Mucosa of descending colon (tissue), 3 donors: ENCODE results near the gene ATP2A3. TPM values are rescaled to one million over a fixed set of nuclear protein-coding genes. Genes with fewer than 3 reads are reported as not detected.

Experiments used
- ATAC-seq: fragments of 200-7000 bp; cut with Tn5 transposase; one replicate; pipeline ENCODE4 v1.9.1; 2020; ENCODE audit warnings: mild to moderate bottlenecking, moderate library complexity
- DNase-seq, 3 donors: peaks; one replicate each; pipeline ENCODE4 v3.0.0-alpha.2; 2020
- H3K36me3 ChIP-seq: fragments of 200-600 bp; one replicate; pipeline ENCODE4 v1.8.0; 2021; ENCODE audit warnings: low read depth, mild to moderate bottlenecking
- H3K4me1 ChIP-seq: fragments of 200-600 bp; one replicate; pipeline ENCODE4 v1.8.0; 2021; ENCODE audit warnings: low read depth, mild to moderate bottlenecking
- H3K4me3 ChIP-seq: fragments of 200-600 bp; one replicate; pipeline ENCODE4 v1.8.0; 2021; ENCODE audit warnings: mild to moderate bottlenecking
- H3K9me3 ChIP-seq: fragments of 200-600 bp; one replicate; pipeline ENCODE4 v1.8.0; 2021; ENCODE audit warnings: mild to moderate bottlenecking
- intact Hi-C, 2 donors: fragments of 100-400 bp; cut with DNase I in 1 of 2; cut with micrococcal nuclease in 1 of 2; formaldehyde crosslinking; loops; one replicate each; pipeline versions ENCODE4 v1.11.0 to v1.11.1; 2022; cut with DNase I, micrococcal nuclease
- total RNA-seq, 3 donors: library from RNA; stranded (reverse); fragmentation: NEBNext Ultra II Directional in 2 of 3; extraction: Animal tissue kit (Norgen Biotek cat#: 25700) in 2 of 3; gene quantifications; one replicate each; pipeline versions ENCODE4 v1.2.1 to v1.2.4, GENCODE V29; 2021 to 2023
- TF ChIP-seq, protein P1 (sequence below): fragments of 200-600 bp; IDR thresholded peaks from one replicate; pipeline ENCODE4 v1.8.0; 2022; ENCODE audit warnings: antibody characterized with exemption, mild to moderate bottlenecking
- donor health status: DM: no; HTN: no; CAD: no; lungs with moderate emphysema.
- donor health status: DM: no; HTN: no; CAD: no.
- donor health status: DM: no; HTN: yes; CAD: no.

Gene ATP2A3
- total RNA-seq, 3 donors from 2014 or later: 72.8 to 253 (median 247) TPM

DNA sequence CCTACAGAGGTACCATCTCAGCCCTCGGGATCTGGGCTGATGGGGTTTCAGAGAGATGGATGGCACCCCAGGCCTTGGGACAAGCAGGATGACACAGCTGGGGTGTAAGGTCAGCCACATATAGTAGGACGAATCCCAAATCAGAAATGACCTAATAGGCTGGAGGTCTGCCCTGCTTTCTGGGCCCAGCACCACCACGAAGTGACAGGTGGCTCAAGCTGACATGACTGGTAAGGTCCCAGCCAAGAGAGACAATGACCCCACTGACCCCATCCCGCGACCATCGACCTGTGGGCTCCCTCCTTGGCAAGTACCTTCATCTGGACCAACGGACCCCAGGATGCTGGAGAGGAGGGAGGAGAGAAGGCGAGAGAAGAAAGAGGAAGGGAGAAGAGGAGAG, 87.0 kb downstream of the ATP2A3 start:
- intact Hi-C loops: no loop called here
- H3K4me3 ChIP-seq: no peak overlapping the region
- no peaks in the 10 kb centered on the region for H3K9me3 ChIP-seq
- ATAC-seq (no peak), DNase-seq (no peak)
- no peaks in the 10 kb centered on the region for H3K36me3 ChIP-seq
- H3K4me1 ChIP-seq: peaks cover 3% of the 10 kb centered on the region
- TF ChIP-seq, protein P1, sequence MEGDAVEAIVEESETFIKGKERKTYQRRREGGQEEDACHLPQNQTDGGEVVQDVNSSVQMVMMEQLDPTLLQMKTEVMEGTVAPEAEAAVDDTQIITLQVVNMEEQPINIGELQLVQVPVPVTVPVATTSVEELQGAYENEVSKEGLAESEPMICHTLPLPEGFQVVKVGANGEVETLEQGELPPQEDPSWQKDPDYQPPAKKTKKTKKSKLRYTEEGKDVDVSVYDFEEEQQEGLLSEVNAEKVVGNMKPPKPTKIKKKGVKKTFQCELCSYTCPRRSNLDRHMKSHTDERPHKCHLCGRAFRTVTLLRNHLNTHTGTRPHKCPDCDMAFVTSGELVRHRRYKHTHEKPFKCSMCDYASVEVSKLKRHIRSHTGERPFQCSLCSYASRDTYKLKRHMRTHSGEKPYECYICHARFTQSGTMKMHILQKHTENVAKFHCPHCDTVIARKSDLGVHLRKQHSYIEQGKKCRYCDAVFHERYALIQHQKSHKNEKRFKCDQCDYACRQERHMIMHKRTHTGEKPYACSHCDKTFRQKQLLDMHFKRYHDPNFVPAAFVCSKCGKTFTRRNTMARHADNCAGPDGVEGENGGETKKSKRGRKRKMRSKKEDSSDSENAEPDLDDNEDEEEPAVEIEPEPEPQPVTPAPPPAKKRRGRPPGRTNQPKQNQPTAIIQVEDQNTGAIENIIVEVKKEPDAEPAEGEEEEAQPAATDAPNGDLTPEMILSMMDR: no peak

DNA sequence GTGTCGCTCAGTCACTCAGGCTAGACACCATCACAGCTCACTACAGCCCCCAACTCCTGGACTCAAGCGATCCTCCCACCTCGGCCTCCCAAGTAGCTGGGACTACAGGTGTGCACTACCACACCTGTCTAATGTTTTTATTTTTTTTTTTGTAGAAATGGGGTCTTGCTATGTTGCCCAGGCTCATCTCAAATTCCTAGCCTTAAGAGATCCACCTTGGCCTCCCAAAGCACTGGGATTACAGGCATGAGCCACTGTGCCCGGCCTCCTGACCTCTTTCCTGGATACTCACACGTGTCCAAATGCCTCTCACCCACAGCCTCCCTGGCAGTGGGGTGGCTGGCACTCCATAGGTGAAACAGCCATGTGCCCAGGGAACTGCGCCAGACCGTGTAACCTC, 88.9 kb downstream of the ATP2A3 start:
- TF ChIP-seq, protein P1: no peak
- Histone ChIP-seq H3K4me3 (no peak overlapping the region), H3K9me3 (no peaks in the 10 kb centered on the region), H3K4me1 (peaks cover 3% of the 10 kb centered on the region), H3K36me3 (no peaks in the 10 kb centered on the region)
- DNase-seq: no peak
- ATAC-seq: no peak
- intact Hi-C loops: no loop called here

Other genes with a start within 250 kb of the ATP2A3 start
- 1 to 10 TPM in 2 of 3 donors, under 1 TPM in 1; 0.70 to 3.6 (median 1.1) TPM for gene HASPIN, start 240.5 kb downstream of the ATP2A3 start, total RNA-seq
- 10 to 100 TPM; 17.2 to 24.1 (median 17.6) TPM for gene ITGAE, start 163.2 kb downstream of the ATP2A3 start, total RNA-seq
- 10 to 100 TPM; 39.4 to 50.5 (median 44.7) TPM for gene NCBP3, start 118.2 kb downstream of the ATP2A3 start, total RNA-seq
- 10 to 100 TPM in 1 of 3 donors, 1 to 10 TPM in 2; 4.8 to 11.6 (median 6.2) TPM for gene CAMKK1, start 71.4 kb downstream of the ATP2A3 start, total RNA-seq
- gene P2RX1, start 48.0 kb downstream of the ATP2A3 start, total RNA-seq: 1 to 10 TPM; 2.5 to 4.9 (median 3.5) TPM
- 100 to 1,000 TPM; 124 to 192 (median 155) TPM for gene ZZEF1, start 178.6 kb upstream of the ATP2A3 start, total RNA-seq
- gene CYB5D2, start 178.8 kb upstream of the ATP2A3 start, total RNA-seq: 10 to 100 TPM in 2 of 3 donors, 1 to 10 TPM in 1; 9.7 to 15.4 (median 14.1) TPM